HG02623 (cell line): ENCODE results near the gene KSR1.
"Not testable (repeated sequence)": the region's sequence is repeated elsewhere in the genome, so short reads cannot be mapped to it uniquely, and the experiment has no call there.

ENCODE experiments used
- ATAC-seq: cut with Tn5 transposase; IDR thresholded peaks from one replicate; pipeline ENCODE4 v1.9.1; 2021; ENCODE audit warnings: moderate library complexity; ENCODE audit not compliant: unreplicated experiment

The KSR1 gene

DNA sequence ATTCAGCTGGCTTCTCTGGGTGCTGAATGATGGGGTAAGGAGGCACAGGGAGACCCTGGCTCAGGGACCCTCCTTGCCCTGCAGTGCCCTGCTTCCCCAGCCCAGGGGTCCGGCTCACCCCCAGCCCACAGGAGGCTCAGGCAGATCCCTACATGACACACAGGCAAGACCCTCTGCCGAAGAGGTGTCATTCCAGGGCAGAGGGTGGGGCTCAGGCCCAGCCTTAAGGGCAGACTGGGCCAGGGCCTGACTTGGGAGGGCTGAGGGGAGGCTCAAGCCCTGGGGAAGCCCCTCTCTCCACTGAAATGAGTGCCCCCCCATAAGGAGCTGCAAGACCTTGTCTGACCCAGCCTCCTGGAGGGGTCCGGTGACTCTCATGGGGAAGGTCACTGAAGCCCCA lies 30.3 kb upstream of the KSR1 start:
- no peak for ATAC-seq

DNA sequence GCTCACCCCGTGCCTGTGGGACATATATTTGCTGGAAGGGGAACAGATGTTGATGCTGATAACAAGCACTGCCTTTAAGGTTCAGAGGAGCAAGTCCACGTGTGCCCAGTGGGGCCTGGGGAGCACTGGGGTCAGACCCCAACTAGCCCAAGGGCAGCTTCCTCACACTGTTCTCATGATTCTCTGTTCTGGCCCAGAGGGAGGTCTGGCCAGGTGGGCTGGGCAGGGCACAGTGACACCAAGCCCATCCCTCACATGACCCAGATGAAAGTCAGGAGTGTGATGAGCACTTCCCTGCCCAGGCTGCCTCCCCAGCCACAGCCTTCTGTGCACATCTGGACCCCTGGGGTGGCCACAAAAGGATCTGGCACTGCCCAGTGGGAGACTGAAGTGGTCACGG lies 29.8 kb upstream of the KSR1 start:
- ATAC-seq = not testable (repeated sequence)

DNA sequence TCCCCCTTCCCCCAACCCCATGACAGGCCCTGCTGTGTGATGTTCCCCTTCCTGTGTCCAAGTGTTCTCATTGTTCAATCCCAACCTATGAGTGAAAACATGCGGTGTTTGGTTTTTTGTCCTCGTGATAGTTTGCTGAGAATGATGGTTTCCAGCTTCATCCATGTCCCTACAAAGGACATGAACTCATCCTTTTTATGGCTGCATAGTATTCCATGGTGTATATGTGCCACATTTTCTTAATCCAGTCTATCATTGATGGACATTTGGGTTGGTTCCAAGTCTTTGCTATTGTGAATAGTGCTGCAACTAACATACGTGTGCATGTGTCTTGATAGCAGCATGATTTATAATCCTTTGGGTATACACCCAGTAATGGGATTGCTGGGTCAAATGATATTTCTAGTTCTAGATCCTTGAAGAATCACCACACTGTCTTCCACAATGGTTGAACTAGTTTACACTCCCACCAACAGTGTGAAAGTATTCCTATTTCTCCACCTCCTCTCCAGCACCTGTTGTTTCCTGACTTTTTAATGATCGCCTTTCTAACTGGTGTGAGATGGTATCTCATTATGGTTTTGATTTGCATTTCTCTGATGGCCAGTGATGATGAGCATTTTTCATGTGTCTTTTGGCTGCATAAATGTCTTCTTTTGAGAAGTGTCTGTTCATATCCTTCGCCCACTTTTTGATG lies 28.9 kb upstream of the KSR1 start:
- not testable (repeated sequence) for ATAC-seq

DNA sequence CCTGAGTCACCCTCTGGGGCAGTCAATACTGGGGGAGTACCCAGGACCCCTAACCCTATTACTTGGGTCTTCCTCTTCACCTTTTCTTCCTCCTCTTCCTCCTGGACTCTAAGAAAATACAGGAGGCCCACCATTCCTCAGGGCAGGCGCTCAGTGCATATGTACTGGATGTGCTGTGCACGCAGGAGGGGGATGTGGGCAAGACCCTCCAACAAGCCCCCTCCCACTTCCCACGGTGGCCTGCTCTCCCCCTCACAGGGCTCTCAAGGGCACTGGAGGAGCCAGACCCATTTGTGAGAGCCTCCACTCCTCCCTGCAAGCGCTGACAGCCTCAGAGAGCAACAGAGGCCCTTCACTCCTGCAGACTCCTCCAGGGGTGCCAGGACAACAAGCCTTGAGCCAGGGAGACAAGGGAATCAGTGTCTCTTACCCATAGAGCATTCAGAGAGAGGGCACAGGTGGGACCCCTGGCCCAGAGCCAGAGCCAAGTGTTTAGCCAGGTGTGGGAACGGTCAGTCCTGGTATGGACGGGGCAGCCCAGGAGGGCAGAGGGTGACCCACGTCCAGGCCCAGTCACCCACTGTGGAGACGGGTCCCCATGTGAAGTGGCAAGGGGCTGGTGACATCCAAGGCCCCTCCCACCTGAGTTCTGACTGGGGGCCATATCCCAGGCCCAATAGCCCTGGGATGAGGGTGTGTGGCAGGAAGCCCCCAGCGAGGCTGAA lies 27.3 kb upstream of the KSR1 start:
- no peak for ATAC-seq

DNA sequence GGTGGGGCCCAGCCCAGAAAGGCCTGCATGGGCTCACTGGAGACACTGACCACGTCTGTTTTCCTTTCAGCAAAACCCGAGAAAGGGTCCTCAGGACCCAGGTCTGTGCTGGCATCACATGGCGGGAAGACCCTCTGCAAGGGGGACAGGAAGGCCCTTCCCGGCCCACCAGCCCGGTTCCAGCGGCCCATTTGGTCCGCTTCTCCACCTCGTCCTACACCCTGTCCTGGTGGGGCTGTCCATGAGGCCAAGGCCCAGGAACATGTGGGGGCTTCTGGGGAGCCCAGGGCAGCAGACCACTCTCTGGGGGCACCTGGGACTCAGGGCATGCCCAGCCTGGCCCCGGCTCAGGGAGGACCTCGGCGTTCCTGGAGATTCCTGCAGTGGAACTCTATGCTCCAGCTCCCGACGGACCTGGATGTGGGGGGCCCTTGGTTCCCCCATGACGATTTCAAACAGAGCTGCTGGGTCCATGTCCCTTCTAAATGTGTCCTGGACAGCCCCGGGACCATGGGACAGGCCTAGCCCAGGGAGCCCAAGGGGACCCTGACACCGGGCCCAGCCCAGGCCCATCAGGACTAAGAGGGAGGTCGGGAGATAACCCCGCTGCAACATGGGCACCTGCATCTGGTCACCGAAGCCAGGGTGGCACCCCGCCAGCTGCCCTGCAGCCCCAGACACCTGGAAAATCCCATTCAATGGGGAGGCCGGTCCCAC lies 26.4 kb upstream of the KSR1 start:
- ATAC-seq = no peak

DNA sequence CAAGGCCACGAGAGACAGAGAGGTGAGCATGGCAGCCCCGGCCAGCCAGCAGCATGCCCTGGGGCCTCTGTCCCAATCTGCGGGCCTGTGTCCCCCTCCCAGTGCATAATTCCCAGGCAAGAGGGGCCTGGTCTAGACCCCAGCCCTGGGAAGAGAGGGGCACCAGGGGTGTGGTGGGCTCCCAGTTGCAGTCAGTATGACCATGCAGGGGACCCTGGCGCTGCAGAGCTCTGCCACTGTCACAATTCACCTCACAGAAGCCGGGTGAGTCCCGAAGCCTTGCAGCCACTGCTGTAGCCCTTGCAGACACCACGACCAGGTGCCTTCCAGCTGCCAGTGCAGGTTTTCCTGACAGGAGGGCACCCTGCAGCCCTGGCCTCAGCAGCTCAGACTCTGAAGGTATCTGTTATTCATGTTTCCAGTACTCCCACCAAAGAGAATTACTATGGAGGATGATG lies 25.8 kb upstream of the KSR1 start:
- no peak for ATAC-seq

DNA sequence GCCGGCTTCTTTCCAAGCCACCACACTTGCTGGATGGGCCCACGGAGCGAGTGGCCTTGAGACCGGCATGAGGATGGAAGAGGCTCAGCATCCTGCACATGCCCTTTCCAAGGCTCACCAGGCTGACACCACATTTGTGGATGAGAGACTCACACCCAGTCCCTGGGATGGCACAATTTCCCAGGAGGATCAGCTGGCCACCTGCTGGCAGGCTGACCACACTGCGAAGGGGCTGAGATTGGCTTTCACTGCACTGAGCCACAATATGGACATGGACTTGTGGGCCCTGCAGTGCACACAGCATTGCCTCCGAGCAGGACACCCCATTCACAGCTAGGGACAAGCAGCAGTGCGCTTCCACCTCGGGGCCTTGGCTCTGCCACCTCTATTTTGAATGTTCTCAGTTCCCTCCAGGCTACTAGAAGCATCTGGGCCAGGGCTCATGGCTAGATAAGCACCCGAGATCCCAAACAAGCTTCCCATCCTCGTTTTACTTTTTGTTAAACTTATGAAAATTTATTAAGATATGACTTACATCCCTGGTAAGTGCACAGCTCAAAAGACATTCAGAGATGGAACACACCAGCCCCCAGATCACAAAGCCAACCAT lies 25.3 kb upstream of the KSR1 start:
- no peak for ATAC-seq

DNA sequence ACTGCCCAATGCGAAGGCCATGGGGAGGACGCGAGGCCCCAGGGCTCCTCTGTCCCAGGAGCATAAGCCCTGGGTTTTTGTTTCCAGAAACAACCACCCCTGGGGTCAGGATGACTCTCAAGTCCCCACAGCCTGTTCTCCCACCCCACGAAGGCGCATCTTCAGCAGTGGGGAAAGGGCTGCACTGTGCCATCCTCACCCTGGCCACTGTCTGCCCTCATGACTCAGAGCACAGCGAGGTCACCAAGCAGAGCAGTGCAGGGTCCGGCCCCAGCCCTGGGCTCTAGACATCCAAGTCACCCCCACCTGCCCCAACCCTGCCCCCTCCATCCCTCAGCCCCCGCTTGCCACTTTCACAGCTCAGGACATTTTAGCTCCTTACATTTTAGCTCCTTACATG lies 22.7 kb upstream of the KSR1 start:
- ATAC-seq = no peak

DNA sequence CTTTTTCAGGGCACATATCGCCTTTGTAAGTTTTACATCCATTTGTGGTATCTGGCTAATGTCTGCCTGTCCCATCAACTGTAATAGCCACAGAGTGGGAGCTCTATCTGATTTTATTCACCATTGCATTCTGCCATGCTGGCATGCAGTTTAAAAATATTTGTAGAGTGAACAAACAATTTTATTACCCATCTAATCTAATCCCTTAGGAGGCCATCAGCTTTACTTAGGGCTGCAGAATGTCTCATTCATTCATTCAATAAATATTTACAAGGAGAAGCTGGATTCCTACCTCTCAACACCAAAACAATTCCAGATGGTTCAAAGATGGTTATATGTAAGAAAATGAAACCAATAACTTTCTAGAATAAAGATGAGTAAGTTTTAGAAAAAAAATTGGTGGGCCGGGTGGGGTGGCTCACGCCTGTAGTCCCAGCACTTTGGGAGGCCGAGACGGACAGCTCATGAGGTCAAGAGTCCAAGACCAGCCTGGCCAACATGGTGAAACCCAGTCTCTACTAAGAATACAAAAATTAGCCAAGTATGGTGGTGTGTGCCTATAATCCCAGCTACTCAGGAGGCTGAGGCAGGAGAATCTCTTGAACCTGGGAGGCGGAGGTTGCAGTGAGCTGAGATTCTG lies 20.7 kb upstream of the KSR1 start:
- not testable (repeated sequence) for ATAC-seq

DNA sequence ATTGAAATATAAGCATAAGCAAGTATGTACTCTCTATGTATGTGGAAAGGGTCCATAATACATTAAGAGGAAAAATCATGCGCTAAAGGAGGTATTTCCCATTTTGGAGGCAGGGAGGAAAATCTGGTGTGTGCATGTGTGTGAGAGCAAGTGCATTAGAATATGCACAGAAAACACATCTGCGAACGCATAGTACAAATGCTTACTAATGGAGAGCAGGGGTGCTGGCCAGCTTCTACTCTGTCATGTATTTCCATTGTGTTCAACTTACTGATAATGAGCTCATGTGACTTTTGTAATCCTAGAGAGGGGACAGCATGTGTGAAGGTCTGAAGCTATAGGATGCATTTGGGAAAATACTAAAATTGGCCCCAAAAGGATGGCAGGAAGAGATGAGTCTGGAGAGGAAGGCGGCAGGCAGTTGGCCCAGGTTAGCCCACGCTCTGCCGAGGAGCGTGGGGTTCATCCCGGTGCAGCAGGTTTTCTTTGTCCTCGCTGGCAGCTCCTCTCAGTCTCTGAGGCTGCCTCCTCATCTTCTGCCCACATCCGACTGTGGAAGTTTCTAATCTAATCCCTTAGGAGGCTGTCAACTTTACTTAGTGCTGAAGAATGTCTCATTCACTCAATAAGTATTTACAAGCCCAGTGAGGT lies 17.8 kb upstream of the KSR1 start:
- no peak for ATAC-seq

DNA sequence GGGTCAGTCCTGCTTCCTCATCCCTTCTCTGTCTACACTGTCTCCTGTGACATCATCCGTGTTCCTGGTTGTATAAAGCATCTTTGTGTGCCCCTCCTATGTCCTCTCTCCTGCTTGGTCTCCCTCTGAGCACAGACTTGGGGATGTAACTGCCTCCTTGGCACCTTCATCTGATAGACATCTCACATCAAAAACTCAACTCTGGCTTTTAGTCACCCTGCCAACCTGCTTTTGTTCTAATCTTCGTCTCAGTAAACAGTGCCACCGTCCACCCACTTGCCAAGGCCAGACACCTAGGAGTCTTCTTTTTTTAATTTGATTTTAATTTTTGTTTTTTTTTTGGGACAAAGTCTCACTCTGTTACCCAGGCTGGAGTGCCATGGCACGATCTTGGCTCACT lies 16.9 kb upstream of the KSR1 start:
- no peak for ATAC-seq

DNA sequence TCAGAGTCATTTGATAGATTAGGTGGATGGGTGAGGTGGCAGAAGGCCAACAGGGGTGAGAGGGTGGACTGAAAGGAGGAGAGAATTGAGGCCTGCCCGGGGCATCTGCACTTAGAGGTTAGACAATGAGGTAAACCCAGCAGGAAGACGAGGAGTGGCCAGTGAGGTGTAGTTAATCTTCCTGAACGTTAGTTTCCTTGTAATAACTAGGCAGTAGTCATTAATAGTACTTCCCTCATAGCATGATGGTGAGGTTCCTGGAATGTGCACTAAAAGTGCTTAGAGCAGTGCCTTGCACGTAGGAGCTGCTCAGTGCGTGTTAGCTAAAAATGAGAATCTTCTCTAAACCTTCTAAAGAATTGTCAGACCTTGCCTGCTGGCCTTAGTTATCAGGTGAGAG lies 13.5 kb upstream of the KSR1 start:
- no peak for ATAC-seq

DNA sequence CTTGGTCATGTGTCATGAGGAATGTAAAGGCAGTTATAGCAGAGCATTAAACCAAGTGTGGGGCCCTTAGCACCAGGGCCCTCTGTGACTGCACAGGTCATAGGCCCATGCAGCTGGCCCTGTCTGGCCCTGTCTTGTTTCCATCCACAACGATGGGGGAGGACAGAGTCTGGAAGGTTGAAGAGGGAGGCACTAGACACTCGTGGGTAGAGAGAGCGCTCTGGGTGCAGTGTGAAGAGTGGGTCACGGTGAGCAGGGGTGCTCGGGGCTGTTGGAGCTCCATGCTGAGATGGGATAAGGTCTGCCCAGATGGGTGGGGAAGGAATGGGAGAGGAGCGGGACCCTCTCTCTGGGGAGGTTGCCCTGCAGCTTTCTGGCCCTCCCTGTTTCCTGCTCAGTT lies 12.8 kb upstream of the KSR1 start:
- no peak for ATAC-seq

DNA sequence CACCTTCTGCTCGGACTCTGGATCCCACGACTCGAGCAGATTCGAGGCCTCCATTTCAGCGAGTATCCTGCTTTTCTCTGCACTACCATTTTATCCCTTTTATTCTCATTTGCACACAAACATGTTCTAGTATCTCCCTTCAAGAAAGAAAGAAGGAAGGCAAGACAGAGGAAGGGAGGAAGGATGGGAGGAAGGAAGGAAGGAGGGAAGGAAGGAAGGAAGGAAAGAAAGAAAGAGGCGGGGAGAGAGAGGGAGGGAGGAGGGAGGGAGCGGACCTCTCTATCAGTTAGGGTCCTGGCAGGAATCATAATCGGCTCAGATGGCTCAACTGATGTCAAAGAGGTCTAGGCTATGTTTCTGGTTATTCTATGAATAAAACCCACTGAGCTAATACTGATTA lies 10.3 kb upstream of the KSR1 start:
- ATAC-seq = no peak

DNA sequence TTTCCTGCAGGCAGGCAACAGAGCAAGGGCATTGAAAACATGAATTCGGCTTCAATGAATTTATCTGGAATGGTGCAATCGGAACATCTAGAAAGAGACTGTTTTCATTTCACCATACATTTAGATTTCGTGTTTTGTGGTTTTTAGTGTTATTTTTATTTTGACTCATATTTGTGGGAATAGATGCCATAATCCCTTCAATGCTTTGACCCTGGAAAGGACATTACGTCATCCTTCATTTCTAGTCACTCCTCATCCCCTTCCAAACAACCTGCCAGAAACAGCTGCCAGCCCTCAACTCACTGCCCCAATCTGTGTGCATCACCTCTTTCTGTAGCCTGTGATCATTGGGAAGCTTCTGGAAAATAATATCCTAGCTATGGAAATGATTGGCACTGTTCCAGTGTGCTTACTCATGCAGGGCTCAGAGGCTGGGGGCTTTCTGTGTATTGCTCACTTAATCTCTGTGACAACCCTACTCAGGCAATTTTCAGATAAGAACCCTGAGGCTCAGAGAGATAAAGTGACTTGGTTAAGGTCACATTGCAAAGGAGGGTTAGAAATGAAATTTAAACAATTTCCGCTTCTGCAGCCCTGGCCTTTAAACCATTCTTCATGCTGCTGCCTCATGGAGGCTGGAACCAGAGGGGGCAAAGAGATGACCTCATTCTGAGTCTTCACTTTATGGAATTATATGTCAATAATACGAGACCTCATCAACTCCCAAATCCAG lies 9.5 kb upstream of the KSR1 start:
- ATAC-seq = no peak

DNA sequence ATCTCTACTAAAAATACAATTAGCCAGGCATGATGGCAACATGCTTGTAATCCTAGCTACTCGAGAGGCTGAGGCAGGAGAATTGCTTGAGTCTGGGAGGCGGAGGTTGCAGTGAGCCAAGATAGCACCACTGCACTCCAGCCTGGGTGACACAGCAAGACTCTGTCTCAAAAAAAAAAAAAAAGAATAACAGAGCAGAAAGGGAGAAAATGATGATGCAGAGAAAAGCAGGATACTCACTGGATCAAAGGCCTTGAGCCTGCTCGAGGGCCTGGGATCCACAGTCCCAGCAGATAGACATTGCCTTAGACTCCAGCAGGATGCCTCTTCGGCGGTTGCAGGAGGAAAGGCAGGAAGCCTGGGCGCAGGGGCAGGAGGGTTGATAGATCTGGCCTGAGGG lies 7.7 kb upstream of the KSR1 start:
- not testable (repeated sequence) for ATAC-seq

DNA sequence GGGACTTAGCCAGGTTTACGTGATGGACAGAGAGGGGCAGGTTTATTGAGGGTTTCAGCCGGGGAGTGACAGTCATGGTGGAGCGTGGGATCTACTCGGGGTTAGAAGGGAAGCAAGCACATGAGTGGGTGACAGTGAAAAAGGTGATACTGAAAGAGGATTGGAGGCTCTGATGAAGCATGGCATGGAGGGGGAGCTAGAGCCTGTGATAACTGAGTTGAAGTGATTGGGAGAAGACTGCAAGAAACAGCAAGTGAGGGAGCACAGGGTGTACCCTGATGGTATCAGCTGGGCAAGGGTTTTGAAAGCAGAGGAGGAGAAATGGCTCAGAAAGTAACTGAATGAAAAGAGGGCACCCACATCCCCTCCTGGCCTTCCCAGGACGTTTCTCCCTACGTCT lies 6.7 kb upstream of the KSR1 start:
- ATAC-seq = no peak

DNA sequence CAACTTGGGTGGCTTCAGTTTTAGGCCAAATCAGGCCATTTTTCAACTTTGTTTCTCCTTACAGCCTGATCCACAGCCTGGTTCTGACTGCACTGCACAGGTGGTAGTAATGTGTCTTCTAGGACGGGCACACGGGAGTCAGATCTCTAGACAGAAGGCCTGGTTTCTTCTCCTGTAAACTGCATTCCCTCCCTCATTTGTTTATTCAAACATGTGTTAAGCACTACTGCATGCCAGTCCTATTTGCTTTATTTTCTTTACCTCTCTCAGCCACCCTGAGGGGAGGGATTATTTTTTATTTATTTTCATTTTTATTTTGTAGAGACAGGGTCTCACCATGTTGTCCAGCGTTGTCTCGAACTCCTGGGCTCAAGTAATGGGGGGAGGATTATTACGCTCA lies 6.3 kb upstream of the KSR1 start:
- no peak for ATAC-seq

DNA sequence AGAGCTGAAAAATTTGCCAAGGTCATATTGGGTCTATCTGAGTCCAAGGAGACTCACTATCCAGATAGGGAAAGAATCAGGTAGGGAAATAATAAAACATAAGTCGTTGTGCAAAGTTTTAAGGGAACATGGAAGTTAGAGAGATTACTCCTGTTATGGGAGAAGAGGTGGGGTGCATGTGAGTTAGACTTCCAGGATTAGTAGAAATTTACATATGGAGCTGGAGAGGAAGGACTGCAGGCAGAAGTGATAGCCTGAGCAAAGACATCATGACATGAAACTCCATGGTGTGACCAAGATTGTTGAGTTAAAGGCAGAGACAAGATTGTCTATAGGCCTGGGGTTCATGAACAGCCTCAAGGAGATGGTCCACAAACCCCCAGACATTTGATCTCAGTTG lies 5.8 kb upstream of the KSR1 start:
- ATAC-seq = no peak

DNA sequence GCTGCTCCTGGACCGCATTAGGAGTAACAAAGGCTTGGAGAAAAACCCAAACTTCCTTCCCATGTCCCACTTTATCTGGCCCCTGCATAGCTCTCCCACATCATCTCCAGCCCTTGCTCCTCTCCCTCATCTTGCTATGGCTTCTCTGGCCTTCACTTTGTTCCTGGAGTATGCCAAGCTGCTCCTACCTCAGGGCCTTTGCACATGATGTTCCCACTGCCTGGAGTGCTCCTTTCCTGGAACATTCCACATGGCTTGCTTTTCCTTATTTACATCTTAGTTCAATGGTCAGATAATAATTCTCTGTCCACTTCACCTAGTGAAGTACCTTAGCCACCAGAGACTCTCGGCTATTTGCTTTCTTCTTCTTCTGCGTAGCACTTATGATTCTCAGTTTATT lies 4.3 kb upstream of the KSR1 start:
- ATAC-seq = no peak
